Vagina (tissue), 2 donors: Measurements from ENCODE around the gene CHCHD6.

ENCODE experiments used
- CTCF ChIP-seq, 3 experiments: fragments of 450-650 bp in 2 of 3; fragments of 200-600 bp in 1 of 3; sonication (generic) in 1 of 3; IDR thresholded peaks; one replicate each; pipeline ENCODE4 v1.5.1; 2017 to 2019; ENCODE audit warnings: antibody characterized with exemption in 3 of 3, mild to moderate bottlenecking in 2 of 3, moderate library complexity in 2 of 3
- POLR2A ChIP-seq, 2 donors: fragments of 450-650 bp; IDR thresholded peaks; one replicate each; pipeline ENCODE4 v1.6.1; 2017; ENCODE audit warnings: antibody characterized with exemption in 2 of 2, mild to moderate bottlenecking in 2 of 2, moderate library complexity in 2 of 2
- POLR2AphosphoS5 ChIP-seq, 2 donors: sonication (generic); formaldehyde crosslinking; IDR thresholded peaks; one replicate each; pipeline ENCODE4 v1.9.0; 2017; ENCODE audit warnings: antibody characterized with exemption in 2 of 2, mild to moderate bottlenecking in 2 of 2, low read depth in 1 of 2; ENCODE audit not compliant: insufficient read depth in 1 of 2

- no peak for TF ChIP-seq CTCF (IDR thresholded peaks at IDR 0.05)
- no peak for TF ChIP-seq POLR2A (IDR thresholded peaks at IDR 0.05)
- TF ChIP-seq POLR2AphosphoS5 (IDR thresholded peaks at IDR 0.05; ENCODE audit: insufficient read depth in 1 of 2, low read depth in 1 of 2): no peak
Observed at GRCh38 chr3:126977821-126978220, 273.8 kb downstream of the CHCHD6 start.
